GM12865 (cell line): ENCODE data around the gene BOLL.

Experiments
- DNase-seq: peaks from one replicate; pipeline ENCODE4 v3.0.0; 2010; ENCODE audit warnings: low read depth
- H3K4me3 ChIP-seq: 2 replicates; pipeline ENCODE4 v1.5.1; 2011; ENCODE audit warnings: mild to moderate bottlenecking, low read depth, low read length, control low read depth
- CTCF ChIP-seq: IDR thresholded peaks from 2 replicates; pipeline ENCODE4 v1.5.1; 2011; ENCODE audit warnings: low read length, control low read depth, low read depth, inconsistent platforms; ENCODE audit not compliant: insufficient read depth; ENCODE audit errors: missing control alignments

Gene BOLL

GRCh38 chr2:197804049-197804757, 19.1 kb upstream of the BOLL start, which contains the start of gene PLCL1:
TSS of gene PLCL1 (plus strand) at chr2:197804593.
- TF ChIP-seq CTCF: no peak
- DNase-seq: peak; percentile 95

GRCh38 chr2:197803033-197803444, 17.9 kb upstream of the BOLL start:
- no peak overlapping the region for H3K4me3 ChIP-seq
- peak; percentile 62 for DNase-seq
- TF ChIP-seq CTCF: peak; percentile 67

More at GRCh38 chr2:197804049-197804757, 19.1 kb upstream of the BOLL start, which contains the start of gene PLCL1:
- peak within 1 kb of the TSS; percentile 69 for H3K4me3 ChIP-seq

- no peak overlapping the region for H3K4me3 ChIP-seq
- no peak for TF ChIP-seq CTCF
- no peak for DNase-seq
Observed at GRCh38 chr2:197801033-197801432, 15.9 kb upstream of the BOLL start.

- no peak for TF ChIP-seq CTCF
- no peak overlapping the region for H3K4me3 ChIP-seq
- no peak for DNase-seq
Observed at GRCh38 chr2:197800091-197800490, 15.0 kb upstream of the BOLL start.

- TF ChIP-seq CTCF: no peak
- no peak for DNase-seq
- H3K4me3 ChIP-seq: no peak overlapping the region
Observed at GRCh38 chr2:197799068-197799467, 13.9 kb upstream of the BOLL start.

- no peak overlapping the region for H3K4me3 ChIP-seq
- TF ChIP-seq CTCF: no peak
- no peak for DNase-seq
Observed at GRCh38 chr2:197798187-197798586, 13.1 kb upstream of the BOLL start.

- TF ChIP-seq CTCF: no peak
- no peak for DNase-seq
- H3K4me3 ChIP-seq: no peak overlapping the region
Observed at GRCh38 chr2:197795277-197795676, 10.2 kb upstream of the BOLL start.
